Prostate gland (tissue), 2 donors: ENCODE data around the gene AFAP1L1.

Experiments used
- POLR2A ChIP-seq: fragments of 450-650 bp; IDR thresholded peaks from one replicate; pipeline ENCODE4 v1.6.1; 2016; ENCODE audit warnings: antibody characterized with exemption, mild to moderate bottlenecking
- TF ChIP-seq, protein P1 (sequence below), 4 experiments: fragments of 200-600 bp in 2 of 4; fragments of 450-650 bp in 2 of 4; sonication (generic) in 2 of 4; IDR thresholded peaks; 1 replicate in 3 of 4; 2 replicates in 1 of 4; pipeline ENCODE4 v1.5.1; 2016 to 2019; ENCODE audit warnings: antibody characterized with exemption in 4 of 4, mild to moderate bottlenecking in 2 of 4, moderate library complexity in 2 of 4

- TF ChIP-seq, protein P1, sequence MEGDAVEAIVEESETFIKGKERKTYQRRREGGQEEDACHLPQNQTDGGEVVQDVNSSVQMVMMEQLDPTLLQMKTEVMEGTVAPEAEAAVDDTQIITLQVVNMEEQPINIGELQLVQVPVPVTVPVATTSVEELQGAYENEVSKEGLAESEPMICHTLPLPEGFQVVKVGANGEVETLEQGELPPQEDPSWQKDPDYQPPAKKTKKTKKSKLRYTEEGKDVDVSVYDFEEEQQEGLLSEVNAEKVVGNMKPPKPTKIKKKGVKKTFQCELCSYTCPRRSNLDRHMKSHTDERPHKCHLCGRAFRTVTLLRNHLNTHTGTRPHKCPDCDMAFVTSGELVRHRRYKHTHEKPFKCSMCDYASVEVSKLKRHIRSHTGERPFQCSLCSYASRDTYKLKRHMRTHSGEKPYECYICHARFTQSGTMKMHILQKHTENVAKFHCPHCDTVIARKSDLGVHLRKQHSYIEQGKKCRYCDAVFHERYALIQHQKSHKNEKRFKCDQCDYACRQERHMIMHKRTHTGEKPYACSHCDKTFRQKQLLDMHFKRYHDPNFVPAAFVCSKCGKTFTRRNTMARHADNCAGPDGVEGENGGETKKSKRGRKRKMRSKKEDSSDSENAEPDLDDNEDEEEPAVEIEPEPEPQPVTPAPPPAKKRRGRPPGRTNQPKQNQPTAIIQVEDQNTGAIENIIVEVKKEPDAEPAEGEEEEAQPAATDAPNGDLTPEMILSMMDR (IDR thresholded peaks at IDR 0.05): no peak
- no peak for TF ChIP-seq POLR2A
Observed at GRCh38 chr5:149375434-149375833, 103.8 kb downstream of the AFAP1L1 start.
